HepG2 (cell line): Measurements from ENCODE around the gene CCDC97. TPM values are rescaled to one million over a fixed set of nuclear protein-coding genes. Genes with fewer than 3 reads are reported as not detected.
A peak's percentile ranks its signal among the peaks of the same experiment; 100 is the strongest.

Experiments used
- CENPX ChIP-seq: sonication (generic); formaldehyde crosslinking; IDR thresholded peaks from 2 replicates; pipeline ENCODE4 v1.9.0; 2021; ENCODE audit warnings: mild to moderate bottlenecking, missing genetic modification reagents, moderate library complexity
- CHD4 ChIP-seq: fragments of 200-600 bp; sonication (generic); IDR thresholded peaks from 2 replicates; pipeline ENCODE4 v1.7.0; 2017; ENCODE audit warnings: mild to moderate bottlenecking, low read length, borderline replicate concordance
- GFI1 ChIP-seq: sonication (generic); formaldehyde crosslinking; IDR thresholded peaks from 2 replicates; pipeline ENCODE4 v1.5.0; 2020; ENCODE audit warnings: missing genetic modification reagents, mild to moderate bottlenecking, borderline replicate concordance
- ISX ChIP-seq: sonication (generic); formaldehyde crosslinking; conservative IDR thresholded peaks from 2 replicates; pipeline ENCODE4 v1.5.0; 2020; ENCODE audit warnings: missing genetic modification reagents
- MYNN ChIP-seq: sonication (generic); formaldehyde crosslinking; IDR thresholded peaks from 2 replicates; pipeline ENCODE4 v1.4.0; 2020; ENCODE audit warnings: mild to moderate bottlenecking, low read depth, missing genetic modification reagents
- NR2C2 ChIP-seq: sonication (generic); formaldehyde crosslinking; IDR thresholded peaks from 2 replicates; pipeline ENCODE4 v1.4.0; 2020; ENCODE audit warnings: missing genetic modification reagents, mild to moderate bottlenecking, moderate library complexity, borderline replicate concordance
- RBFOX2 ChIP-seq: fragments of 200-400 bp; formaldehyde crosslinking; IDR thresholded peaks from 2 replicates; pipeline ENCODE4 v1.6.1; 2017; ENCODE audit warnings: low read depth, mild to moderate bottlenecking, low read length
- SALL2 ChIP-seq: sonication (generic); formaldehyde crosslinking; IDR thresholded peaks from 2 replicates; pipeline ENCODE4 v1.8.1; 2023; ENCODE audit warnings: mild to moderate bottlenecking, missing genetic modification reagents, inconsistent platforms
- STAT5B ChIP-seq: sonication (generic); formaldehyde crosslinking; IDR thresholded peaks from 2 replicates; pipeline ENCODE4 v1.4.0; 2020; ENCODE audit warnings: missing genetic modification reagents
- TAF15 ChIP-seq: fragments of 200-400 bp; formaldehyde crosslinking; IDR thresholded peaks from one replicate; pipeline ENCODE4 v1.6.1; 2018; ENCODE audit warnings: mild to moderate bottlenecking, low read depth, low read length; ENCODE audit not compliant: poor library complexity, severe bottlenecking
- ZFP1 ChIP-seq: IDR thresholded peaks from 2 replicates; pipeline ENCODE4 v1.6.1; 2016
- ZNF136 ChIP-seq: sonication (generic); formaldehyde crosslinking; IDR thresholded peaks from 2 replicates; pipeline ENCODE4 v1.8.1; 2022; ENCODE audit warnings: low read depth, mild to moderate bottlenecking, moderate library complexity, missing genetic modification reagents
- ZNF235 ChIP-seq: sonication (generic); formaldehyde crosslinking; IDR thresholded peaks from 2 replicates; pipeline ENCODE4 v1.8.1; 2023; ENCODE audit warnings: mild to moderate bottlenecking, missing genetic modification reagents, borderline replicate concordance
- ZNF484 ChIP-seq: sonication (generic); formaldehyde crosslinking; IDR thresholded peaks from 2 replicates; pipeline ENCODE4 v1.5.1; 2020; ENCODE audit warnings: mild to moderate bottlenecking, low read depth, missing genetic modification reagents, borderline replicate concordance
- ZNF660 ChIP-seq: sonication (generic); formaldehyde crosslinking; IDR thresholded peaks from 2 replicates; pipeline ENCODE4 v1.5.1; 2020; ENCODE audit warnings: mild to moderate bottlenecking, low read depth, missing genetic modification reagents, borderline replicate concordance
- ZNF841 ChIP-seq: sonication (generic); formaldehyde crosslinking; IDR thresholded peaks from 2 replicates; pipeline ENCODE4 v1.8.1; 2023; ENCODE audit warnings: missing genetic modification reagents, borderline replicate concordance
- polyA plus RNA-seq, 8 experiments: library from polyadenylated mRNA; depleted of rRNA in 3 of 8; stranded (reverse) in 7 of 8; unstranded in 1 of 8; fragments of >200 nt; fragmentation: Illumina TruSeq in 4 of 8; extraction: Trizol in 4 of 8; gene quantifications; 2 replicates each; pipeline versions ENCODE4 v1.2.1 to v1.2.3, GENCODE V29; 2011 to 2016; ENCODE audit warnings: low read depth in 4 of 8, missing spikeins in 1 of 8, mixed read lengths in 1 of 8; ENCODE audit not compliant: insufficient read depth in 1 of 8
- total RNA-seq, 5 experiments: library from RNA; depleted of rRNA; stranded (reverse); fragments of >200 nt; fragmentation: Illumina TruSeq; extraction: Trizol; gene quantifications; 2 replicates each; pipeline ENCODE4 v1.2.3, GENCODE V29; 2016; ENCODE audit warnings: low read depth in 1 of 5
- TF ChIP-seq, protein P1 (sequence below), 2 experiments: sonication (generic) in 1 of 2; formaldehyde crosslinking in 1 of 2; IDR thresholded peaks; 2 replicates each; pipeline versions ENCODE4 v1.6.1 to v1.9.0; 2014 to 2022; ENCODE audit warnings: antibody characterized with exemption in 1 of 2, borderline replicate concordance in 1 of 2, inconsistent platforms in 1 of 2, low read depth in 1 of 2, missing genetic modification reagents in 1 of 2
- TF ChIP-seq, protein P2 (sequence below): sonication (generic); formaldehyde crosslinking; IDR thresholded peaks from 2 replicates; pipeline ENCODE4 v1.4.0; 2020; ENCODE audit warnings: low read depth, mild to moderate bottlenecking, missing genetic modification reagents
- TF ChIP-seq, protein P3 (sequence below): IDR thresholded peaks from 2 replicates; pipeline ENCODE4 v1.6.1; 2012; ENCODE audit warnings: inconsistent platforms
- TF ChIP-seq, protein P4 (sequence below): sonication (generic); formaldehyde crosslinking; IDR thresholded peaks from 2 replicates; pipeline ENCODE4 v1.8.1; 2023; ENCODE audit warnings: mild to moderate bottlenecking, missing genetic modification reagents

Gene CCDC97
- total and polyA plus RNA-seq, 2 of the 13 experiments (the other 11 are each of a cell fraction or from before 2014, with no cell fraction given) = 6.2 to 7.3 TPM

DNA sequence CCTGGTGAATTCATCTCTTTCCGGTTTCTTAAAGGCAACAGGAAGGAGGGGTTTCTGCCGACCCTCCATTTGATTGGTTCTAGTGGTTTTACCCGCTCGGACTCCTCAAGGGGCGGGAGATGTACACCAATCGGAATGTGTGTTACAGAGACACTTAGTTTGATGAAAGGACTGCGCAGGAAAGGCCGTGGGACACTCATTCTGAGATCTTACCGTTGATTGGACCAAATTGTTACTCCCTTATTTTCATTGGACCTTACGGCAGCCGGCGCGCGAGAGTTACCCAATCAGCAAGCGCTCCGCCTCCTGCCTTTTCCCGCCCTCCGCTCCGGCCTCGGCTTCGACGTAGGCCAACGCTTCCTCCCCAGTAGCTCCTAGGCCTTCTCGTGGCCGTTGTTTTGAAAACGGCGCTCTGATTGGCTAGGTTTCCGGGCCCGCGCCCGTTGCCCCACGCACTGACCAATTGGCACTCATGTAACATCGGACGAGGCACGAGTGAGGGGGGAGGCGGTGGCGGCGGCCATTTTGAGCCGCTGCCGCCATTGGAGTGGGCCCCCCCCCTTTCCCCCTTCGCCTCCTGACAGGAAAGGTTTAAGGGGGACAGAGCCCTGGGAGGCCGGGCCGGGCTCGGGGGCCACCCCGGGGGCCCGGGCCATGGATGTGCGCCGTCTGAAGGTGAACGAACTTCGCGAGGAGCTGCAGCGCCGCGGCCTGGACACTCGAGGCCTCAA lies 46.0 kb upstream of the CCDC97 start, which contains the start of gene HNRNPUL1 (continued):
- TF ChIP-seq, protein P1, sequence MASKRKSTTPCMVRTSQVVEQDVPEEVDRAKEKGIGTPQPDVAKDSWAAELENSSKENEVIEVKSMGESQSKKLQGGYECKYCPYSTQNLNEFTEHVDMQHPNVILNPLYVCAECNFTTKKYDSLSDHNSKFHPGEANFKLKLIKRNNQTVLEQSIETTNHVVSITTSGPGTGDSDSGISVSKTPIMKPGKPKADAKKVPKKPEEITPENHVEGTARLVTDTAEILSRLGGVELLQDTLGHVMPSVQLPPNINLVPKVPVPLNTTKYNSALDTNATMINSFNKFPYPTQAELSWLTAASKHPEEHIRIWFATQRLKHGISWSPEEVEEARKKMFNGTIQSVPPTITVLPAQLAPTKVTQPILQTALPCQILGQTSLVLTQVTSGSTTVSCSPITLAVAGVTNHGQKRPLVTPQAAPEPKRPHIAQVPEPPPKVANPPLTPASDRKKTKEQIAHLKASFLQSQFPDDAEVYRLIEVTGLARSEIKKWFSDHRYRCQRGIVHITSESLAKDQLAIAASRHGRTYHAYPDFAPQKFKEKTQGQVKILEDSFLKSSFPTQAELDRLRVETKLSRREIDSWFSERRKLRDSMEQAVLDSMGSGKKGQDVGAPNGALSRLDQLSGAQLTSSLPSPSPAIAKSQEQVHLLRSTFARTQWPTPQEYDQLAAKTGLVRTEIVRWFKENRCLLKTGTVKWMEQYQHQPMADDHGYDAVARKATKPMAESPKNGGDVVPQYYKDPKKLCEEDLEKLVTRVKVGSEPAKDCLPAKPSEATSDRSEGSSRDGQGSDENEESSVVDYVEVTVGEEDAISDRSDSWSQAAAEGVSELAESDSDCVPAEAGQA (IDR thresholded peaks at IDR 0.05; ENCODE audit: low read depth) = peak; percentile 99
- TF ChIP-seq, protein P1 (CRISPR knock-in tag; IDR thresholded peaks at IDR 0.05; ENCODE audit: borderline replicate concordance) = no peak
- TF ChIP-seq ZNF235 (CRISPR knock-in tag) = no peak; the same call in 1 of the 2 replicates
- TF ChIP-seq MYNN (CRISPR knock-in tag) = peak; percentile 77; the same call in 1 of the 2 replicates
- TF ChIP-seq CHD4 = no peak
- no peak for TF ChIP-seq ZNF484
- TF ChIP-seq STAT5B (CRISPR knock-in tag) = peak; percentile 70; the same call in 1 of the 2 replicates
- TF ChIP-seq RBFOX2 = peak; percentile 98
- no peak for TF ChIP-seq ZNF660 (CRISPR knock-in tag)
- TF ChIP-seq NR2C2 (CRISPR knock-in tag) = no peak; the same call in 1 of the 2 replicates
- TF ChIP-seq GFI1 = no peak
- peak; percentile 11 for TF ChIP-seq TAF15
- no peak for TF ChIP-seq ZFP1 (CRISPR knock-in tag)
- peak; percentile 69 for TF ChIP-seq ZNF136 (CRISPR knock-in tag)
- TF ChIP-seq, protein P2, sequence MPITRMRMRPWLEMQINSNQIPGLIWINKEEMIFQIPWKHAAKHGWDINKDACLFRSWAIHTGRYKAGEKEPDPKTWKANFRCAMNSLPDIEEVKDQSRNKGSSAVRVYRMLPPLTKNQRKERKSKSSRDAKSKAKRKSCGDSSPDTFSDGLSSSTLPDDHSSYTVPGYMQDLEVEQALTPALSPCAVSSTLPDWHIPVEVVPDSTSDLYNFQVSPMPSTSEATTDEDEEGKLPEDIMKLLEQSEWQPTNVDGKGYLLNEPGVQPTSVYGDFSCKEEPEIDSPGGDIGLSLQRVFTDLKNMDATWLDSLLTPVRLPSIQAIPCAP (CRISPR knock-in tag) = no peak
- TF ChIP-seq, protein P3, sequence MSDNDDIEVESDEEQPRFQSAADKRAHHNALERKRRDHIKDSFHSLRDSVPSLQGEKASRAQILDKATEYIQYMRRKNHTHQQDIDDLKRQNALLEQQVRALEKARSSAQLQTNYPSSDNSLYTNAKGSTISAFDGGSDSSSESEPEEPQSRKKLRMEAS = peak; percentile 96
- TF ChIP-seq, protein P4, sequence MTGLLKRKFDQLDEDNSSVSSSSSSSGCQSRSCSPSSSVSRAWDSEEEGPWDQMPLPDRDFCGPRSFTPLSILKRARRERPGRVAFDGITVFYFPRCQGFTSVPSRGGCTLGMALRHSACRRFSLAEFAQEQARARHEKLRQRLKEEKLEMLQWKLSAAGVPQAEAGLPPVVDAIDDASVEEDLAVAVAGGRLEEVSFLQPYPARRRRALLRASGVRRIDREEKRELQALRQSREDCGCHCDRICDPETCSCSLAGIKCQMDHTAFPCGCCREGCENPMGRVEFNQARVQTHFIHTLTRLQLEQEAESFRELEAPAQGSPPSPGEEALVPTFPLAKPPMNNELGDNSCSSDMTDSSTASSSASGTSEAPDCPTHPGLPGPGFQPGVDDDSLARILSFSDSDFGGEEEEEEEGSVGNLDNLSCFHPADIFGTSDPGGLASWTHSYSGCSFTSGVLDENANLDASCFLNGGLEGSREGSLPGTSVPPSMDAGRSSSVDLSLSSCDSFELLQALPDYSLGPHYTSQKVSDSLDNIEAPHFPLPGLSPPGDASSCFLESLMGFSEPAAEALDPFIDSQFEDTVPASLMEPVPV (CRISPR knock-in tag) = 0 out of 2 replicates have a peak, but pooled peaks have one; percentile 19
- TF ChIP-seq ZNF841 (CRISPR knock-in tag) = no peak
- TF ChIP-seq ISX = no peak
- TF ChIP-seq CENPX = no peak
- no peak for TF ChIP-seq SALL2 (CRISPR knock-in tag)
